Calu3 (cell line): ENCODE measurements around the gene AGO4. TPM values are rescaled to one million over a fixed set of nuclear protein-coding genes. Genes with fewer than 3 reads are reported as not detected.

ENCODE experiments used
- BruUV-seq: library from RNA; stranded (reverse); fragments of 400-500 nt; replicated peaks from 2 replicates; lab custom pipeline; 2021; lab: Mats Ljungman, UMichigan
- CTCF ChIA-PET: fragments of 300-600 bp; sonication (Branson Sonifier 250); formaldehyde crosslinking; loops from one replicate; lab custom pipeline; 2022; ENCODE audit warnings: antibody characterized with exemption; lab: Charles Lee
- DNase-seq: peaks from one replicate; pipeline ENCODE4 v3.0.0; 2022
- H3K27ac Mint-ChIP-seq: one replicate; pipeline ENCODE4 v1.8.0; 2022; ENCODE audit warnings: mixed read lengths; ENCODE audit not compliant: unreplicated experiment
- H3K27me3 Mint-ChIP-seq: one replicate; pipeline ENCODE4 v1.8.0; 2022; ENCODE audit warnings: mixed read lengths; ENCODE audit not compliant: unreplicated experiment
- H3K36me3 Mint-ChIP-seq: one replicate; pipeline ENCODE4 v1.8.0; 2022; ENCODE audit warnings: mild to moderate bottlenecking, moderate library complexity, mixed read lengths; ENCODE audit not compliant: insufficient read depth, unreplicated experiment
- H3K4me1 Mint-ChIP-seq: one replicate; pipeline ENCODE4 v1.8.0; 2022; ENCODE audit warnings: mild to moderate bottlenecking, low read depth, mixed read lengths; ENCODE audit not compliant: unreplicated experiment
- H3K4me3 Mint-ChIP-seq: one replicate; pipeline ENCODE4 v1.8.0; 2022; ENCODE audit warnings: mild to moderate bottlenecking, low read depth, moderate library complexity, mixed read lengths; ENCODE audit not compliant: unreplicated experiment
- H3K9me3 Mint-ChIP-seq: one replicate; pipeline ENCODE4 v1.8.0; 2022; ENCODE audit warnings: low read depth, mixed read lengths; ENCODE audit not compliant: unreplicated experiment
- intact Hi-C: fragments of 100-400 bp; cut with micrococcal nuclease; formaldehyde crosslinking; loops from one replicate; pipeline ENCODE4 v1.10.0; 2022; ENCODE audit not compliant: unreplicated experiment
- total RNA-seq: library from RNA; stranded (reverse); gene quantifications from 2 replicates; pipeline ENCODE4 v1.2.3, GENCODE V29; 2022
- TF ChIP-seq, protein P1 (sequence below): fragments of 200-600 bp; IDR thresholded peaks from one replicate; pipeline ENCODE4 v1.8.0; 2022; ENCODE audit warnings: antibody characterized with exemption; ENCODE audit not compliant: unreplicated experiment

AGO4 gene
- total RNA-seq, 1 experiment from 2014 or later = 8.3 TPM

- no TSS peak for BruUV-seq
- no peaks in the 10 kb centered on the region for H3K9me3 Mint-ChIP-seq
- intact Hi-C loops = no loop called here
- H3K36me3 Mint-ChIP-seq = peaks cover 7% of the 10 kb centered on the region
- TF ChIP-seq, protein P1, sequence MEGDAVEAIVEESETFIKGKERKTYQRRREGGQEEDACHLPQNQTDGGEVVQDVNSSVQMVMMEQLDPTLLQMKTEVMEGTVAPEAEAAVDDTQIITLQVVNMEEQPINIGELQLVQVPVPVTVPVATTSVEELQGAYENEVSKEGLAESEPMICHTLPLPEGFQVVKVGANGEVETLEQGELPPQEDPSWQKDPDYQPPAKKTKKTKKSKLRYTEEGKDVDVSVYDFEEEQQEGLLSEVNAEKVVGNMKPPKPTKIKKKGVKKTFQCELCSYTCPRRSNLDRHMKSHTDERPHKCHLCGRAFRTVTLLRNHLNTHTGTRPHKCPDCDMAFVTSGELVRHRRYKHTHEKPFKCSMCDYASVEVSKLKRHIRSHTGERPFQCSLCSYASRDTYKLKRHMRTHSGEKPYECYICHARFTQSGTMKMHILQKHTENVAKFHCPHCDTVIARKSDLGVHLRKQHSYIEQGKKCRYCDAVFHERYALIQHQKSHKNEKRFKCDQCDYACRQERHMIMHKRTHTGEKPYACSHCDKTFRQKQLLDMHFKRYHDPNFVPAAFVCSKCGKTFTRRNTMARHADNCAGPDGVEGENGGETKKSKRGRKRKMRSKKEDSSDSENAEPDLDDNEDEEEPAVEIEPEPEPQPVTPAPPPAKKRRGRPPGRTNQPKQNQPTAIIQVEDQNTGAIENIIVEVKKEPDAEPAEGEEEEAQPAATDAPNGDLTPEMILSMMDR = no peak
- no peaks in the 10 kb centered on the region for H3K4me1 Mint-ChIP-seq
- no peak overlapping the region for H3K4me3 Mint-ChIP-seq
- H3K27ac Mint-ChIP-seq = no peak overlapping the region
- CTCF ChIA-PET = no interaction called here
- DNase-seq = no peak
- no peaks in the 10 kb centered on the region for H3K27me3 Mint-ChIP-seq
These were observed 86.8 kb downstream of the AGO4 start for GRCh38 chr1:35894656-35895055.

- no TSS peak for BruUV-seq
- intact Hi-C loops = no loop called here
- TF ChIP-seq, protein P1 = no peak
- Mint-ChIP-seq H3K36me3 (peaks cover 14% of the 10 kb centered on the region), H3K27ac (no peak overlapping the region), H3K4me3 (no peak overlapping the region), H3K27me3 (no peaks in the 10 kb centered on the region), H3K9me3 (no peaks in the 10 kb centered on the region), H3K4me1 (no peaks in the 10 kb centered on the region)
- CTCF ChIA-PET = no interaction called here
- no peak for DNase-seq
These were observed 92.1 kb downstream of the AGO4 start for GRCh38 chr1:35899941-35900340.

DNA sequence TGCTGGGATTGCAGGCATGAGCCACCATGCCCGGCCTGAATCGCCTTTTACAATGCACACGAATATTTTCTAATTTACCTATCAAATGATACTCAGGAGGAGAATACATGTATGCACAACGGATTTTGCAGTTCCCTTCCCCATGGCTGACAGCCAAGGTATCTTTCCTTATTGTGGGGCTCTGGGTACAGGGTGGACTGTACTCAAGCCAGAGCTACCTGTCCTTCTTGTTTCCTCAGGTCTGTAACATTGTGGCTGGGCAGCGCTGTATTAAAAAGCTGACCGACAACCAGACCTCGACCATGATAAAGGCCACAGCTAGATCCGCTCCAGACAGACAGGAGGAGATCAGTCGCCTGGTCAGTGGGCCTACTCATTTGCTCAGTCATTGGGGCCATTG, 93.4 kb downstream of the AGO4 start:
- intact Hi-C loops = no loop called here
- peaks cover 14% of the 10 kb centered on the region for H3K36me3 Mint-ChIP-seq
- no peak overlapping the region for H3K27ac Mint-ChIP-seq
- no TSS peak for BruUV-seq
- H3K4me3 Mint-ChIP-seq = no peak overlapping the region
- TF ChIP-seq, protein P1 = no peak
- DNase-seq = no peak
- H3K27me3 Mint-ChIP-seq = no peaks in the 10 kb centered on the region
- no peaks in the 10 kb centered on the region for H3K4me1 Mint-ChIP-seq
- CTCF ChIA-PET = interaction anchor here (0.6 kb wide), 1 partner anchor 29 kb away, joined by 3 read pairs; no protein-coding TSS in a partner anchor
- no peaks in the 10 kb centered on the region for H3K9me3 Mint-ChIP-seq

DNA sequence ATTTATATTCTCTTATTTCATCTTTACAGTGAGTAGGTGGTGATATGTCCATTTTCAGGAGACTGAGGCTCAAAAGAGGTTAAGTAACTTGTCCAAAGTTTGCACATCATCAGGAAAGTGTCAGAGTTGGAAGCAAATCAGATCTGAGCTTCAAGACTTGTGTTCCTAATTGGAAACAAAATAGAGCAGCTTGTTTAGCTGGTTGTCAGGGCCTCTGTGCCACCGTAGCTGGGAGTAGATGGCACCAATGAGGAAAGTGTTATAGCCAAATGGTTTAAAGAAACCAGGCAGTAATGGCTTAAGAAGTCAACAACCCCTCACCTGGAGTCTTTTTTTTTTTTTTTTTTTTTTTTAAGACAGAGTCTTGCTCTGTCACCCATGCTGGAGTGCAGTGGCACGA, 94.9 kb downstream of the AGO4 start:
- Mint-ChIP-seq H3K36me3 (peaks cover 14% of the 10 kb centered on the region), H3K27ac (no peak overlapping the region), H3K9me3 (no peaks in the 10 kb centered on the region), H3K4me3 (no peak overlapping the region), H3K27me3 (no peaks in the 10 kb centered on the region), H3K4me1 (no peaks in the 10 kb centered on the region)
- TF ChIP-seq, protein P1 = no peak
- DNase-seq = no peak
- BruUV-seq = no TSS peak
- intact Hi-C loops = no loop called here
- CTCF ChIA-PET = interaction anchor here (0.6 to 1.0 kb wide), 2 partner anchors 17 to 77 kb away, joined by 3 to 5 read pairs; no protein-coding TSS in a partner anchor

Other genes starting within 250 kb of the AGO4 start
- gene TFAP2E, start 234.7 kb upstream of the AGO4 start, total RNA-seq = 0.26 and 0.49 TPM in 2 replicates
- 106 and 109 TPM in 2 replicates for gene PSMB2, start 166.5 kb upstream of the AGO4 start, total RNA-seq
- 11.5 and 12.0 TPM in 2 replicates for gene C1orf216, start 89.1 kb upstream of the AGO4 start, total RNA-seq
- 30.3 and 30.4 TPM in 2 replicates for gene CLSPN, start 38.0 kb upstream of the AGO4 start, total RNA-seq
- gene AGO1, start 75.2 kb downstream of the AGO4 start, total RNA-seq = 30.0 and 34.4 TPM in 2 replicates
- gene AGO3, start 123.1 kb downstream of the AGO4 start, total RNA-seq = 28.5 and 29.8 TPM in 2 replicates